Jurkat, Clone E6-1 (cell line): Measurements from ENCODE around the gene PRELID3B. TPM values are rescaled to one million over a fixed set of nuclear protein-coding genes. Genes with fewer than 3 reads are reported as not detected.
A peak's percentile ranks its signal among the peaks of the same experiment; 100 is the strongest.

Experiments used
- DNase-seq: peaks from one replicate; pipeline ENCODE4 v3.0.0-alpha.2; 2011; ENCODE audit warnings: low read depth, low spot score
- H3K4me3 ChIP-seq: 2 replicates; pipeline ENCODE4 v1.5.1; 2011; ENCODE audit warnings: mild to moderate bottlenecking, low read length, control low read depth, moderate library complexity
- polyA plus RNA-seq: library from polyadenylated mRNA; unstranded; fragments of >200 nt; gene quantifications from one replicate; pipeline ENCODE4 v1.2.1, GENCODE V29; 2012; ENCODE audit warnings: missing spikeins; ENCODE audit not compliant: insufficient read length, insufficient read depth

The PRELID3B gene
- polyA plus RNA-seq: 161 TPM

DNA sequence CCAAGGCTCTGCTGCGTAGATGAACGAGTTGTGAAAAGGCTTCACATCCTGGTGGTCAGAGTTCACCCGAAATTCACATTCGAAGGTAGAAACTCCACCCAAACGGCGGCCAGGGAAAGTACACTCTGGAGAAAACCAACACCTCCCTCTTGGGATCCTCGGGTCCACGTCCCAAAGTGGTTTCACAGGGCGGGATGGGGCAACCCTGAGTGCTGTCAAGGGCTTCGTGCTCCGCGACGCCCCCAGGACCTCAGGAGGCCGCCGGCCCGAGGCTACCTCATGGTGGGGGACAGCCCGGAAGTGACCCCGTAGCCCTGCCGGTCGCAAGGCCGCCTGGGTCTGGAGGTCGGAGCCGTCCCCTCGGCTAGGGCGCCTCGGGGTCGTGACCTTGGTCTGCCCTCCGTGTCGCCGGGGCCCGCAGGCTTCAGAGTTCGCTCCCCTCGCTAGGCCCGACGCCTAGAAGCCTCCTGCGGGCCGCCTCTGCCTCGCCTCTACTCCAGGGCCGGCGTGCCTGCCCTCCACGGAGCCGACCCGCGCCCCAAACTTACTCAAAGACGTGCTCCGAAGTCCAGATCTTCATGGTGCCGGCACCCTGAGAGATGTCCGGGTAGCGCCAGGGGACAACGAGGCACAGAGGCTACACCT is at the start of gene PRELID3B:
TSS of gene PRELID3B (minus strand) at position 636 of the 645 bp plus-strand sequence. CDS start at position 580, 56 bp downstream.
- H3K4me3 ChIP-seq: peak within 1 kb of the TSS; percentile 83
- DNase-seq: no peak

GRCh38 chr20:59087829-59088433 is 45.3 kb upstream of the PRELID3B start:
- no peak overlapping the region for H3K4me3 ChIP-seq
- peak; percentile 60 for DNase-seq

GRCh38 chr20:59086923-59087322 is 44.3 kb upstream of the PRELID3B start:
- H3K4me3 ChIP-seq: no peak overlapping the region
- DNase-seq: no peak

GRCh38 chr20:59084041-59084850 is 41.7 kb upstream of the PRELID3B start:
- DNase-seq: no peak
- no peak overlapping the region for H3K4me3 ChIP-seq

GRCh38 chr20:59082981-59083380 is 40.4 kb upstream of the PRELID3B start:
- H3K4me3 ChIP-seq: no peak overlapping the region
- DNase-seq: no peak

- peak; percentile 20 for DNase-seq
- H3K4me3 ChIP-seq: no peak overlapping the region
Observed at GRCh38 chr20:59082077-59082740, 39.6 kb upstream of the PRELID3B start.

DNA sequence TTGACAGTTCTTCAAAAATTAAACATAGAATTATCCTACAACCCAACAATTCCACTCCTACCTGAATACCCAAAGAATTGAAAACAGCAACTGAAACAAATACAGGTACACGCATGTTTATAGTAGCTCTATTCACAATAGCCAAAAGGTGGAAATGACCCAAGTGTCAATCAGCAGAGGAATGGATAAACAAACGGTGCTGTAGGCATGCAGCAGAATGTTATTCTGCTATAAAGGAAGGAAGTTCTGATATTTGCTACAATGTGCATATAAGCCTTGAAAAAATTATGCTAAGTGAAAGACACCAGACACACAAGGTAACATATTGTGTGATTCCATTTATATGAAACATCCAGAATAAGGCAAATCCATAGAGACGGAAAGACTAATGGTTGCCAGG is 38.5 kb upstream of the PRELID3B start:
- no peak for DNase-seq
- H3K4me3 ChIP-seq: no peak overlapping the region

DNA sequence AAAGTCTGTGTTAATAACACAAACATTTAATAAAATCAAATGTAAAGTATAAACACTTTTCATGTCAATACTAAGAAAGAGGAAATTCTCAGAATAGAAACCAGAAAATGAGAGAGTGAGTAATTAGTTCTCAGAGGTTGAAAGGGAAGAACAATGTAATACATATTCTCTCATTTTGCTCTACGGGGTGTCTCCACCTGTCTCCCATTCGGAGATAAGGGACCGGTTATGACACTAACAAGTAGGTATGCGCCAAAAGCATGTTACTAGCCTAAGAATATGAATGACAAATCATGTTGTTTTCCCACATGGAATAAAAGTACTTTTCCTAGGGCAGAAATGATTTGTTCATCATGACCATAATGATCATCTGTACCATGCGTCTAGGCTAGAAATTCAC is 35.6 kb upstream of the PRELID3B start:
- no peak for DNase-seq
- H3K4me3 ChIP-seq: no peak overlapping the region

GRCh38 chr20:59077705-59078104 is 35.1 kb upstream of the PRELID3B start:
- no peak overlapping the region for H3K4me3 ChIP-seq
- no peak for DNase-seq

- no peak for DNase-seq
- H3K4me3 ChIP-seq: no peak overlapping the region
Observed at GRCh38 chr20:59075934-59076508, 33.4 kb upstream of the PRELID3B start.

GRCh38 chr20:59074456-59074855 is 31.9 kb upstream of the PRELID3B start:
- DNase-seq: no peak
- no peak overlapping the region for H3K4me3 ChIP-seq

- H3K4me3 ChIP-seq: no peak overlapping the region
- no peak for DNase-seq
Observed at GRCh38 chr20:59073582-59073981, 31.0 kb upstream of the PRELID3B start.

DNA sequence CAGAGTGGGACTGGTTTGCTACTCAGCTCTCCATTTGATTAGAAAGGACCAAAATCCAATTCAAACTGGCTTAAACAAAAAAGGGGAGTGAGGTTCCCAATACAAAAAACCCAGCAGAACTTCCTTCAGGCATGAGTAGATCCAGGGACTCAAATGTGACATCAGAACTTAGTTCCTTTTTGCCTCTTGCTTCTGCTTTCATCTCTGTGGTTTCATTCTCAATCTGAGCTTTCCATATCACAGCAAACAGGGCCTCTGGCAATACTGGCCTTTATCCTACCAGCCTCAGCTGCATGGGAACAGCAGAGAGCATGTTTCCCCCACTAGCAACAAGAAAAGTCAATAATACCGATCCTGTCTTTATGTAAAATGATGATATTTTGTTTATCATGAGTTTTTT is 28.6 kb upstream of the PRELID3B start:
- no peak for DNase-seq
- no peak overlapping the region for H3K4me3 ChIP-seq

DNA sequence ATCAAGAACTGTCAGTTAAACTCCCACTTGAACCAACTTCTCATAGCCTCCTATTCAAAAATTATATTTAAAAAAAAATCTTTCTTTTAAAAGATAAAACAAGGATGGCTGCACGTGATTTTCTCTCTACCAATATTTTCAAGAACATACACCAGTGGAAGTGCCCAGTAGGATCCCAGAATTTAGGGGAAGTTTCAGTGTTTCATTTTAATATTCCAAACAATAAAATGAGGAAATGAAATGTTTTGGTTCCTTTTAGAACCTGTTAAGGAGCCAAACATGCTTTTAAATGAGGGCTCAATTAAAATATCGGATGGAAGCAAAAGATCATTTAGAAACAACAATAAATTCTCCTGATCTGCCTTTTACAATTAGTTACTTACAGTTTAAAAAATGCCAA is 26.4 kb upstream of the PRELID3B start:
- no peak for DNase-seq
- no peak overlapping the region for H3K4me3 ChIP-seq

- H3K4me3 ChIP-seq: no peak overlapping the region
- no peak for DNase-seq
Observed at GRCh38 chr20:59068534-59068933, 25.9 kb upstream of the PRELID3B start.

DNA sequence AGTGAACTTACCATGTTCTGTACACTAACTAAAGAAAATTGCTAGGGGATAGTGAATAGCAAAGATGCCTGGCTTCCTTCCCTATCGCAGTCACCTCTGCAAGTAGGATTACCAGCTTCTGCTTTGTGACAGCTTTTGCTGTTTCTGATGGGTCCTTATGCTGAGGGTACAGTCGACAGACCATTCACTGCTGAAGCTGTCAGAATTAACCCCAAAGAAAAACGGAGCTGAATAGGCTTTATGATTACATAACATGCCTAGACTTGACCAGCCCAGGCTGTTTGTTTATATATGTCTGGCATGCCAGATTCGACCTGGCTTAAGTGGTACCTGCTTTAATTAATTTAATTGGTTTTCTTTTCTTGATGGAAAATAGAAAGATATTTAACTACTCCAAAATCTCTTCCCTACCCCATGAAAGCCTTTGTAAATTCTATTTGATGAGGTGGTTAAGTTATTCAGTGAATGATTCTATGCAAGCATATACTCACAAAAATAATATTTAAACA is 21.7 kb upstream of the PRELID3B start:
- no peak overlapping the region for H3K4me3 ChIP-seq

DNA sequence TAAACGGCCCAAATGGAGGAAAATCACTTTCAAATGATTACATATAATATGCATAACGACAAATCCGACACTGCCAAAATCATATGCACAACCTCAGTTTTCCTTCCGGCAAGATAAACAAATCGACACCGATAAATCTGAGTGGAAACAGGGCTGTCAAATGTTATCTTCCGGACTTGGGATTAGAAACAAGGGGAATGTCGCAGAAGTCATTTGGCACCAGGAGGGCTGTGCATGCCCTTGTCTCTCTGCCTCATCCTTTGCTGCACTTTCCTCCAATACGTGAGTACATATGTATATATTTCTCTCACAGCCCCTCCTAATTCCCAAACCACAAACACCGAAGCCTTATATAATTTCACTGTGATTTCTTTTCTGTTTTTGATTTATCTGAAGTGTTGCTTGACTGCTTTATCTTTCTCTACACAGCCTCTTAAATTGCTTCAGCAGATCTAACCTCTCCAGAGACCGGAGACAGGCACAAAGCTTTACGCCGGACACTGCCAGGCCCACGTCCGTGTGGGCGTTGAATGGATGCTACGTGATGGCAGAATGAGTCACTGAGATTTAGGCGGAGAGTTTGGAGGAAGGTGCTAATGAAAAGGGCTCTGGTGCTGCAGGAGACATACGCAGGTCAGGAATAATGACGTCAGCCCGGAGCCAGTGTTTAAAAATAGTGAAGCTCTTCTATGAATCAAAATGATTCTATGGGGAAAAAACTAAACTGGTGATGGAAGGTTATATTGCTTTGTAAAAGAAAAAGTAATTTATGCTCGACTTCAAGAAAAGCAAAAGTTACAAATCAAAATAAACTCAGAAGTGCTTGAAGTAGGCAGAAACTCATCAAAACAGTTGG is 21.0 kb upstream of the PRELID3B start:
- no peak for DNase-seq
- H3K4me3 ChIP-seq: no peak overlapping the region

More for the DNA sequence above, 21.7 kb upstream of the PRELID3B start:
- DNase-seq: no peak

DNA sequence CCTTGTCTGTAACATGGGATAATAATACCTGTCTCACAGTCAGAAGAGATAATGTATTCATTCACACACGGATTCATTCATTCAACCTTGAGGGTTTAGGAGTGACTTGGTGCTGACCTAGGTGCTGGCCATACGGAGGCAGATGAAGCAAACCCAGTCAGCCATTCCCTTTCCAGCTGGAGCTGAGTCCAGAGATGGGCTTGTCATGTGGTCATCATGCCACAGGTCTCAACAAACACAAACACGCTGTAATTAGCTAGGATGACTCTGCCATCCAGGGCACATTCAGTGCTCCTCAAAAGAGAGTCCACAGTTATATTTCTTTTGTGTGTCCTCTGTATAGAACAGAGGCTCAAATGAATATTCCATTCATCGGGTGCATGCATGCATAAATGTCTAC is 19.5 kb upstream of the PRELID3B start:
- H3K4me3 ChIP-seq: no peak overlapping the region
- DNase-seq: no peak
